Activated CD8-positive, alpha-beta memory T cell treated with anti-CD3 and anti-CD28 coated beads for 1 hour (primary cell): ENCODE results near the gene SYT6.
"Not testable (repeated sequence)": the region's sequence is repeated elsewhere in the genome, so short reads cannot be mapped to it uniquely, and the experiment has no call there.

ENCODE experiments used
- DNase-seq, 2 donors: peaks; one replicate each; pipeline ENCODE4 v3.0.0-alpha.2; 2020; ENCODE audit warnings: low read depth in 1 of 2; ENCODE audit errors: extremely low read depth in 1 of 2

SYT6 gene

GRCh38 chr1:114076308-114076707 lies 77.4 kb downstream of the SYT6 start:
- no peak for DNase-seq

- no peak for DNase-seq
These were observed 78.0 kb downstream of the SYT6 start for GRCh38 chr1:114075546-114076242.

- no peak for DNase-seq
These were observed 78.6 kb downstream of the SYT6 start for GRCh38 chr1:114075105-114075504.

GRCh38 chr1:114072246-114072645 lies 81.4 kb downstream of the SYT6 start:
- no peak for DNase-seq

- DNase-seq: not testable (repeated sequence)
These were observed 83.9 kb downstream of the SYT6 start for GRCh38 chr1:114069762-114070161.

GRCh38 chr1:114068684-114069083 lies 85.0 kb downstream of the SYT6 start:
- not testable (repeated sequence) for DNase-seq

- not testable (repeated sequence) for DNase-seq
These were observed 88.0 kb downstream of the SYT6 start for GRCh38 chr1:114065671-114066070.

GRCh38 chr1:114063544-114063943 lies 90.1 kb downstream of the SYT6 start:
- no peak for DNase-seq

GRCh38 chr1:114062477-114063099 lies 91.1 kb downstream of the SYT6 start:
- no peak for DNase-seq

GRCh38 chr1:114061121-114061830 lies 92.4 kb downstream of the SYT6 start:
- no peak for DNase-seq

- DNase-seq: not testable (repeated sequence)
These were observed 95.4 kb downstream of the SYT6 start for GRCh38 chr1:114058236-114058635.

- DNase-seq: no peak
These were observed 99.5 kb downstream of the SYT6 start for GRCh38 chr1:114054148-114054547.

GRCh38 chr1:114048232-114048631 lies 105.4 kb downstream of the SYT6 start:
- DNase-seq: no peak

- no peak for DNase-seq
These were observed 110.1 kb downstream of the SYT6 start for GRCh38 chr1:114043548-114043947.

GRCh38 chr1:114043054-114043453 lies 110.6 kb downstream of the SYT6 start:
- DNase-seq: no peak

GRCh38 chr1:114040273-114041015 lies 113.2 kb downstream of the SYT6 start:
- no peak for DNase-seq
